HCT116 (cell line): ENCODE results near the gene RPS29. TPM values are rescaled to one million over a fixed set of nuclear protein-coding genes. Genes with fewer than 3 reads are reported as not detected.

Experiments used
- ATAC-seq: fragments of 200-7000 bp; cut with Tn5 transposase; 2 replicates; pipeline ENCODE4 v1.9.1; 2020; ENCODE audit warnings: mild to moderate bottlenecking, moderate library complexity
- BruUV-seq: library from RNA; stranded (reverse); fragments of 400-500 nt; replicated peaks from 2 replicates; lab custom pipeline; 2021; lab: Mats Ljungman, UMichigan
- CTCF ChIA-PET: fragments of 300-600 bp; sonication (Branson Sonifier 250); formaldehyde crosslinking; loops from one replicate; lab custom pipeline; 2021; ENCODE audit warnings: antibody characterized with exemption; lab: Charles Lee
- POLR2A ChIA-PET: fragments of 300-600, 350-600 bp; sonication (Branson Sonifier 250); formaldehyde crosslinking; loops from one replicate; lab custom pipeline; 2021; ENCODE audit warnings: antibody characterized with exemption; lab: Charles Lee
- RAD21 ChIA-PET, 2 experiments: fragments of 300-600 bp; sonication (Branson Sonifier 250); formaldehyde crosslinking; loops; one replicate each; lab custom pipeline; 2023; ENCODE audit warnings: low total read pairs in 2 of 2; ENCODE audit not compliant: uncharacterized antibody in 2 of 2, unreplicated experiment in 2 of 2, low non-redundant PET in 1 of 2; lab: Charles Lee
- DNase-seq: peaks from one replicate; pipeline ENCODE4 v3.0.0-alpha.2; 2010; ENCODE audit warnings: low read depth, low spot score
- H2AFZ ChIP-seq: fragments of 200-600 bp; shearing (Covaris generic), sonication (generic); 2 replicates; pipeline ENCODE4 v1.6.1; 2017; ENCODE audit warnings: low read depth, mixed run types, mixed read lengths, antibody characterized with exemption, low read length; ENCODE audit not compliant: poor library complexity, severe bottlenecking
- H3K27ac ChIP-seq: 2 replicates; pipeline ENCODE4 v1.5.1; 2012; ENCODE audit warnings: low read depth, low read length
- H3K27me3 ChIP-seq: fragments of 200-600 bp; sonication (generic); 2 replicates; pipeline ENCODE4 v1.6.1; 2016; ENCODE audit warnings: mixed run types, low read length, mixed read lengths; ENCODE audit not compliant: insufficient read depth
- H3K36me3 ChIP-seq, 2 experiments: fragments of 200-500 bp in 1 of 2; fragments of 200-600 bp in 1 of 2; sonication (Bioruptor generic) in 1 of 2; sonication (generic) in 1 of 2; 2 replicates each; pipeline versions ENCODE4 v1.5.1 to v1.6.1; 2014 to 2016; ENCODE audit warnings: low read length in 2 of 2, inconsistent platforms in 1 of 2, mixed read lengths in 1 of 2, mixed run types in 1 of 2; ENCODE audit not compliant: insufficient read depth in 2 of 2, control insufficient read depth in 1 of 2
- H3K4me1 ChIP-seq, 2 experiments: fragments of 200-600 bp in 1 of 2; sonication (generic) in 1 of 2; 2 replicates each; pipeline versions ENCODE4 v1.5.1 to v1.6.1; 2012 to 2017; ENCODE audit warnings: low read length in 2 of 2, inconsistent platforms in 1 of 2, mild to moderate bottlenecking in 1 of 2, mixed read lengths in 1 of 2, mixed run types in 1 of 2, moderate library complexity in 1 of 2; ENCODE audit not compliant: insufficient read depth in 2 of 2, control insufficient read depth in 1 of 2
- H3K4me2 ChIP-seq: fragments of 200-600 bp; sonication (generic); 2 replicates; pipeline ENCODE4 v1.6.1; 2017; ENCODE audit warnings: mixed run types, low read length, mixed read lengths
- H3K4me3 ChIP-seq, 2 experiments: fragments of 200-600 bp in 1 of 2; sonication (generic) in 1 of 2; replicated peaks in 1 of 2; 2 replicates each; pipeline ENCODE4 v1.5.1; 2011 to 2016; ENCODE audit warnings: low read length in 2 of 2, control low read depth in 1 of 2, low read depth in 1 of 2, mild to moderate bottlenecking in 1 of 2, mixed read lengths in 1 of 2, mixed run types in 1 of 2
- H3K79me2 ChIP-seq: fragments of 200-600 bp; sonication (generic); 2 replicates; pipeline ENCODE4 v1.6.1; 2017; ENCODE audit warnings: mild to moderate bottlenecking, mixed run types, low read length, moderate library complexity, mixed read lengths; ENCODE audit not compliant: insufficient read depth
- H3K9ac ChIP-seq: fragments of 200-600 bp; sonication (generic); 2 replicates; pipeline ENCODE4 v1.6.1; 2016; ENCODE audit warnings: low read length, mixed read lengths
- H3K9me2 ChIP-seq: fragments of 200-600 bp; sonication (generic), shearing (Covaris generic); 2 replicates; pipeline ENCODE4 v1.6.1; 2017; ENCODE audit warnings: mixed run types, mild to moderate bottlenecking, moderate library complexity; ENCODE audit not compliant: insufficient read depth
- H3K9me3 ChIP-seq, 2 experiments: fragments of 200-500 bp in 1 of 2; fragments of 200-600 bp in 1 of 2; sonication (Bioruptor generic) in 1 of 2; sonication (generic) in 1 of 2; 2 replicates each; pipeline ENCODE4 v1.6.1; 2014 to 2017; ENCODE audit warnings: low read length in 2 of 2, mixed read lengths in 2 of 2, inconsistent platforms in 1 of 2, low read depth in 1 of 2, mild to moderate bottlenecking in 1 of 2, mixed run types in 1 of 2, moderate library complexity in 1 of 2; ENCODE audit not compliant: control insufficient read depth in 1 of 2, insufficient read depth in 1 of 2
- H4K20me1 ChIP-seq: fragments of 200-600 bp; sonication (generic), shearing (Covaris generic); 2 replicates; pipeline ENCODE4 v1.6.1; 2017; ENCODE audit warnings: mixed run types, mild to moderate bottlenecking, moderate library complexity; ENCODE audit not compliant: insufficient read depth
- CBX3 ChIP-seq: IDR thresholded peaks from 2 replicates; pipeline ENCODE4 v1.6.1; 2012; ENCODE audit warnings: low read depth
- CEBPB ChIP-seq: IDR thresholded peaks from 2 replicates; pipeline ENCODE4 v1.6.1; 2012; ENCODE audit warnings: low read depth
- FOSL1 ChIP-seq: IDR thresholded peaks from 2 replicates; pipeline ENCODE4 v1.6.1; 2012; ENCODE audit warnings: low read depth
- POLR2A ChIP-seq: IDR thresholded peaks from 2 replicates; pipeline ENCODE4 v1.7.0; 2011; ENCODE audit warnings: borderline replicate concordance; ENCODE audit not compliant: insufficient read depth, insufficient read length; ENCODE audit errors: extremely low read depth
- POLR2AphosphoS5 ChIP-seq: IDR thresholded peaks from 2 replicates; pipeline ENCODE4 v1.6.1; 2011; ENCODE audit warnings: mild to moderate bottlenecking, low read depth, low read length, moderate library complexity
- RAD21 ChIP-seq: IDR thresholded peaks from 2 replicates; pipeline ENCODE4 v1.6.1; 2012; ENCODE audit warnings: low read depth, mild to moderate bottlenecking
- ZNF274 ChIP-seq: fragments of 200-500 bp; sonication (Bioruptor generic); IDR thresholded peaks from 2 replicates; pipeline ENCODE4 v1.6.1; 2014; ENCODE audit warnings: mild to moderate bottlenecking, low read depth, low read length, inconsistent platforms
- intact Hi-C: fragments of 100-400 bp; cut with micrococcal nuclease; formaldehyde crosslinking; loops from 2 replicates; pipeline ENCODE4 v1.10.0; 2022
- total RNA-seq: library from RNA; stranded (reverse); gene quantifications from one replicate; pipeline ENCODE4 v1.2.1, GENCODE V29; 2021; ENCODE audit not compliant: unreplicated experiment
- TF ChIP-seq, protein P1 (sequence below): IDR thresholded peaks from 2 replicates; pipeline ENCODE4 v1.6.1; 2012

Gene RPS29
- total RNA-seq, 1 experiment from 2014 or later, result 1,825 TPM

DNA sequence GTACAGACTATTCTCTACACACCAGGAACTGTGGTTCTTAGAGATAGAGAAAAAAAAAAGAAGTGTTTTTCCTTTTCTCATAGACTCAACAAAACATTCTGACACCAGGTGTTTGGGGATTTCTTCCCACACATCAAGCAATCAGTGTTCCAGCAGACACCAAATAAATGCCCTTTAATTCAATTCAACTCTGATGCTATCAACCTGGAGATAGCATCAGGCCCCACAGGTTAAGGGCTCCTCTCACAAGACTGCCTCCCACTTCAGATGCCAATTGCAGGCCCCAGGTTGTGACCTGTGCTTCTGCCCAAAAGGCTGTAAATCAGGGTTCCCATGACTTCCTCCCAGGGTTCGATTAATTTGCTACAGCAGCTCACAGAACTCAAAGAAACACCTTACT is 36.7 kb downstream of the RPS29 start:
- intact Hi-C loops, result no loop called here

DNA sequence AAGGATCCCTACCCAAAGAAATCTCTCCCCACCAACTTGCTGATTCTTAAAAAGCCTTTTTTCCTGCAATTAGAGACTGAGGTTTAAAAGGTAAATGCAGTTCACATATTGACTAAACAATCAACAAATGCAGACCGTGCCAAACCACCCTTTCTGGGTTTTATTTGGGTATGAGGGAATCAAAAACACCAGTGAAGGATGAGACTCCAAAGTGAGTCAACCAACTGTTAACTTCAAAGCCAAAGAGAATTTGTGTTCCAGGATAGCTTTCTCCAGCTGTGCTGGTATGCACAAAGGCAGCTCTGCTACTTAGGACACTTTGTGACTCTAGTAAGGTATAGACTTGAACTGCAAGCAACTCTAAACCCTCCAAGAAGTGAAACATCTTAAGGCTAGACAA is 39.4 kb downstream of the RPS29 start:
- Histone ChIP-seq H3K27me3 (no peaks in the 10 kb centered on the region), H2AFZ (no peak overlapping the region), H3K79me2 (no peaks in the 10 kb centered on the region), H3K36me3 (no peaks in the 10 kb centered on the region), H3K27ac (no peak overlapping the region), H3K4me1 (peaks cover 0 to 12% of the 10 kb centered on the region in 2 experiments; a peak in 3 of 4 replicates), H3K9ac (no peak overlapping the region), H3K4me2 (no peak overlapping the region), H3K9me3 (no peaks in the 10 kb centered on the region), H3K9me2 (no peaks in the 10 kb centered on the region), H3K4me3 (no peak overlapping the region), H4K20me1 (no peaks in the 10 kb centered on the region)
- BruUV-seq, result no TSS peak
- TF ChIP-seq CBX3 (no peak), ZNF274 (no peak), FOSL1 (no peak), CEBPB (no peak), POLR2AphosphoS5 (no peak), RAD21 (no peak)
- intact Hi-C loops, result no loop called here
- POLR2A ChIA-PET, result no interaction called here
- ATAC-seq, result no peak
- RAD21 ChIA-PET, result no interaction called here
- CTCF ChIA-PET, result no interaction called here
- no peak for DNase-seq

More for the DNA sequence above, 36.7 kb downstream of the RPS29 start:
- TF ChIP-seq POLR2A, result no peak
- TF ChIP-seq, protein P1, sequence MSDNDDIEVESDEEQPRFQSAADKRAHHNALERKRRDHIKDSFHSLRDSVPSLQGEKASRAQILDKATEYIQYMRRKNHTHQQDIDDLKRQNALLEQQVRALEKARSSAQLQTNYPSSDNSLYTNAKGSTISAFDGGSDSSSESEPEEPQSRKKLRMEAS, result no peak
- CTCF ChIA-PET, result interaction anchor here (2.9 kb wide), 1 partner anchor 88 kb away, joined by 43 read pairs; no protein-coding TSS in a partner anchor
- BruUV-seq, result no TSS peak
- H3K9ac ChIP-seq, result no peak overlapping the region
- H3K4me2 ChIP-seq, result peak overlapping the region; percentile 26; the same call in 1 of the 2 replicates
- no peak for DNase-seq
- no peaks in the 10 kb centered on the region for H3K36me3 ChIP-seq
- RAD21 ChIA-PET, result no interaction called here
- H2AFZ ChIP-seq, result no peak overlapping the region
- POLR2A ChIA-PET, result no interaction called here
- H3K27ac ChIP-seq, result no peak overlapping the region
- H4K20me1 ChIP-seq, result no peaks in the 10 kb centered on the region
- no peak overlapping the region for H3K4me3 ChIP-seq
- no peaks in the 10 kb centered on the region for H3K27me3 ChIP-seq
- peaks cover 0 to 12% of the 10 kb centered on the region in 2 experiments; a peak in 3 of 4 replicates for H3K4me1 ChIP-seq
- no peak for ATAC-seq
- no peaks in the 10 kb centered on the region for H3K79me2 ChIP-seq
- no peaks in the 10 kb centered on the region for H3K9me2 ChIP-seq
- no peaks in the 10 kb centered on the region for H3K9me3 ChIP-seq
